ENCODE data around the gene GPC6.

GRCh38 chr13:94232956-94233355, 1006.3 kb downstream of the GPC6 start:
- TF ChIP-seq CTCF (IDR thresholded peaks at IDR 0.05; ENCODE audit: insufficient read depth, low read depth, low read length) (no peak), EZH2 (IDR thresholded peaks at IDR 0.05; ENCODE audit: insufficient read depth, low read length) (no peak)

All from astrocyte (in vitro differentiated cells and primary cell).